Loucy (cell line): Measurements from ENCODE around the gene CYBA.

ENCODE experiments used
- H2AFZ ChIP-seq: fragments of 200-600 bp; sonication (generic); 2 replicates; pipeline ENCODE4 v1.6.0; 2016; ENCODE audit warnings: antibody characterized with exemption, mild to moderate bottlenecking, low read length, moderate library complexity
- H3F3A ChIP-seq: fragments of 200-600 bp; 2 replicates; pipeline ENCODE4 v1.6.0; 2016; ENCODE audit warnings: antibody characterized with exemption, low read depth, mild to moderate bottlenecking
- H3K27me3 ChIP-seq: fragments of 200-600 bp; sonication (generic); 2 replicates; pipeline ENCODE4 v1.6.1; 2014; ENCODE audit warnings: low read length, mild to moderate bottlenecking; ENCODE audit not compliant: insufficient read depth, poor library complexity, severe bottlenecking
- H3K36me3 ChIP-seq: fragments of 200-600 bp; sonication (generic); 2 replicates; pipeline ENCODE4 v1.6.1; 2016; ENCODE audit warnings: low read length; ENCODE audit not compliant: insufficient read depth
- H3K4me1 ChIP-seq: fragments of 200-600 bp; sonication (generic); 2 replicates; pipeline ENCODE4 v1.5.1; 2014; ENCODE audit warnings: low read length, mild to moderate bottlenecking; ENCODE audit not compliant: insufficient read depth, poor library complexity, severe bottlenecking
- H3K4me2 ChIP-seq: fragments of 200-600 bp; sonication (generic); 2 replicates; pipeline ENCODE4 v1.6.0; 2014; ENCODE audit warnings: antibody characterized with exemption, low read length, low read depth, mild to moderate bottlenecking; ENCODE audit not compliant: poor library complexity, severe bottlenecking
- H3K4me3 ChIP-seq: fragments of 200-600 bp; sonication (generic); 2 replicates; pipeline ENCODE4 v1.5.1; 2014; ENCODE audit warnings: low read length, mild to moderate bottlenecking, mixed read lengths; ENCODE audit not compliant: poor library complexity, severe bottlenecking
- H3K79me2 ChIP-seq: fragments of 200-600 bp; sonication (generic); 2 replicates; pipeline ENCODE4 v1.6.1; 2014; ENCODE audit warnings: low read length; ENCODE audit not compliant: insufficient read depth
- H3K9ac ChIP-seq: fragments of 200-600 bp; sonication (generic); 2 replicates; pipeline ENCODE4 v1.6.0; 2014; ENCODE audit warnings: mild to moderate bottlenecking, low read depth, low read length, moderate library complexity; ENCODE audit not compliant: poor library complexity, severe bottlenecking
- H3K9me2 ChIP-seq: fragments of 200-600 bp; sonication (generic); replicated peaks from 2 replicates; pipeline ENCODE4 v1.6.1; 2016; ENCODE audit warnings: low read depth, low read length, mixed read lengths
- H3K9me3 ChIP-seq: fragments of 200-600 bp; sonication (generic); 2 replicates; pipeline ENCODE4 v1.6.1; 2014; ENCODE audit warnings: mild to moderate bottlenecking, antibody characterized with exemption, low read length, low read depth; ENCODE audit not compliant: insufficient read depth
- H4K20me1 ChIP-seq: fragments of 200-600 bp; sonication (generic); 2 replicates; pipeline ENCODE4 v1.6.0; 2014; ENCODE audit warnings: antibody characterized with exemption, low read length, mild to moderate bottlenecking; ENCODE audit not compliant: insufficient read depth, poor library complexity, severe bottlenecking
- EZH2phosphoT487 ChIP-seq: fragments of 200-600 bp; IDR thresholded peaks from 2 replicates; pipeline ENCODE4 v1.6.1; 2018; ENCODE audit warnings: antibody characterized with exemption, mild to moderate bottlenecking, moderate library complexity, borderline replicate concordance
- TF ChIP-seq, protein P1 (sequence below): fragments of 200-600 bp; sonication (generic); conservative IDR thresholded peaks from 2 replicates; pipeline ENCODE4 v1.5.1; 2014; ENCODE audit warnings: mild to moderate bottlenecking, antibody characterized with exemption, low read length

Gene CYBA

DNA sequence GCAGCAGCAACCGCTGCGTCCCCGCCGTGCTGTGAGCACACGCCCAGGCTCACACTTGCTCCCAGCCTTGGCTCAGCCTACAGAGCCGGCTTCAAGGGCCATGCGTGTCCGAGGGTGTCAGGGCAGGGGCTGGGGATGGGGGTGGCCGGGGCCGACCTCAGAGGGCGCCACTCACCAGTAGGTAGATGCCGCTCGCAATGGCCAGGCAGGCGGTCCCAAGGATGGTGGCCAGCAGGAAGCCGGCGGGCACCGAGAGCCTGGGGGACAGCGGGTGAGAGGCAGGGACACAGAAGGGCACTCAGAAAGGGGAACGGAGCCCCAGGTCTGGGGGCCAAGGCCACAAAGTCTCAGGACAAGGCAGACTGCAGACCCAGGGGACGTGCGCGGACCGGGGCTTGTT, 4.9 kb downstream of the CYBA start:
- Histone ChIP-seq H2AFZ (no peak overlapping the region), H3K9ac (no peak overlapping the region), H3K9me2 (no peaks in the 10 kb centered on the region), H3K4me2 (no peak overlapping the region), H4K20me1 (peaks cover 12% of the 10 kb centered on the region), H3K27me3 (no peaks in the 10 kb centered on the region), H3K4me1 (no peaks in the 10 kb centered on the region), H3K9me3 (no peaks in the 10 kb centered on the region), H3K79me2 (peaks cover 23% of the 10 kb centered on the region), H3K36me3 (no peaks in the 10 kb centered on the region), H3K4me3 (no peak overlapping the region), H3F3A (no peaks in the 10 kb centered on the region)
- no peak for TF ChIP-seq EZH2phosphoT487
- TF ChIP-seq, protein P1, sequence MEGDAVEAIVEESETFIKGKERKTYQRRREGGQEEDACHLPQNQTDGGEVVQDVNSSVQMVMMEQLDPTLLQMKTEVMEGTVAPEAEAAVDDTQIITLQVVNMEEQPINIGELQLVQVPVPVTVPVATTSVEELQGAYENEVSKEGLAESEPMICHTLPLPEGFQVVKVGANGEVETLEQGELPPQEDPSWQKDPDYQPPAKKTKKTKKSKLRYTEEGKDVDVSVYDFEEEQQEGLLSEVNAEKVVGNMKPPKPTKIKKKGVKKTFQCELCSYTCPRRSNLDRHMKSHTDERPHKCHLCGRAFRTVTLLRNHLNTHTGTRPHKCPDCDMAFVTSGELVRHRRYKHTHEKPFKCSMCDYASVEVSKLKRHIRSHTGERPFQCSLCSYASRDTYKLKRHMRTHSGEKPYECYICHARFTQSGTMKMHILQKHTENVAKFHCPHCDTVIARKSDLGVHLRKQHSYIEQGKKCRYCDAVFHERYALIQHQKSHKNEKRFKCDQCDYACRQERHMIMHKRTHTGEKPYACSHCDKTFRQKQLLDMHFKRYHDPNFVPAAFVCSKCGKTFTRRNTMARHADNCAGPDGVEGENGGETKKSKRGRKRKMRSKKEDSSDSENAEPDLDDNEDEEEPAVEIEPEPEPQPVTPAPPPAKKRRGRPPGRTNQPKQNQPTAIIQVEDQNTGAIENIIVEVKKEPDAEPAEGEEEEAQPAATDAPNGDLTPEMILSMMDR: no peak

DNA sequence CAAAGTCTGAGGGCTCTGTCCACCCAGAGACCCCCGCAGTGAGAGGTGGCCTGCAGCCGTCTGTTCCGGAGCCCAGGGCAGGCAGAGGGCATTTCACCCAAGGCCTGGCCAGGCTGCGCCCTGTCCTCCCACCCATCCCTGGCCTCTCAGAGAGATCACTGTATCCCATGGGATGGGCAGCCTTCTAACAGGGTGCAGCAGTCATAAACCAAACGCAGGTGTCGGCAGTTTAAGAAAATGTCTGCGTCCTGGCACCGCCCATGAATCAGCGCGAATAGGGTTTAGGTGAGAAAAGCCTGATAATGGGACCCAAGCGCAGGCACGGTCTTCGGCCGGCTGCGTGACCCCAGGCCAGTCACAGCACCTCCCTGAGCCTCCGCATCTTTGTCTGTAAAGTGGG, 5.4 kb downstream of the CYBA start:
- TF ChIP-seq, protein P1: no peak
- no peak for TF ChIP-seq EZH2phosphoT487
- Histone ChIP-seq H3K9me3 (no peaks in the 10 kb centered on the region), H3K27me3 (no peaks in the 10 kb centered on the region), H3K4me2 (no peak overlapping the region), H3K36me3 (no peaks in the 10 kb centered on the region), H3K9me2 (no peaks in the 10 kb centered on the region), H4K20me1 (peaks cover 12% of the 10 kb centered on the region), H3F3A (no peaks in the 10 kb centered on the region), H2AFZ (no peak overlapping the region), H3K4me3 (no peak overlapping the region), H3K4me1 (no peaks in the 10 kb centered on the region), H3K9ac (no peak overlapping the region), H3K79me2 (peaks cover 20% of the 10 kb centered on the region)

GRCh38 chr16:88643644-88643932, 7.3 kb downstream of the CYBA start:
- Histone ChIP-seq H3K4me1 (no peaks in the 10 kb centered on the region), H3K36me3 (no peaks in the 10 kb centered on the region), H3K9me2 (no peaks in the 10 kb centered on the region), H3K4me2 (no peak overlapping the region), H2AFZ (no peak overlapping the region), H3K9ac (no peak overlapping the region), H3F3A (no peaks in the 10 kb centered on the region), H4K20me1 (no peaks in the 10 kb centered on the region), H3K9me3 (no peaks in the 10 kb centered on the region), H3K79me2 (peaks cover 6% of the 10 kb centered on the region; the same call in 1 of the 2 replicates), H3K4me3 (no peak overlapping the region), H3K27me3 (no peaks in the 10 kb centered on the region)
- no peak for TF ChIP-seq EZH2phosphoT487
- TF ChIP-seq, protein P1: no peak
